GM21367 (cell line): ENCODE results near the gene SLAMF7.
A peak's percentile ranks its signal among the peaks of the same experiment; 100 is the strongest.
"Not testable (repeated sequence)": the region's sequence is repeated elsewhere in the genome, so short reads cannot be mapped to it uniquely, and the experiment has no call there.

Experiments
- ATAC-seq: cut with Tn5 transposase; IDR thresholded peaks from one replicate; pipeline ENCODE4 v1.9.1; 2021; ENCODE audit not compliant: unreplicated experiment

SLAMF7 gene, protein sequence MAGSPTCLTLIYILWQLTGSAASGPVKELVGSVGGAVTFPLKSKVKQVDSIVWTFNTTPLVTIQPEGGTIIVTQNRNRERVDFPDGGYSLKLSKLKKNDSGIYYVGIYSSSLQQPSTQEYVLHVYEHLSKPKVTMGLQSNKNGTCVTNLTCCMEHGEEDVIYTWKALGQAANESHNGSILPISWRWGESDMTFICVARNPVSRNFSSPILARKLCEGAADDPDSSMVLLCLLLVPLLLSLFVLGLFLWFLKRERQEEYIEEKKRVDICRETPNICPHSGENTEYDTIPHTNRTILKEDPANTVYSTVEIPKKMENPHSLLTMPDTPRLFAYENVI

DNA sequence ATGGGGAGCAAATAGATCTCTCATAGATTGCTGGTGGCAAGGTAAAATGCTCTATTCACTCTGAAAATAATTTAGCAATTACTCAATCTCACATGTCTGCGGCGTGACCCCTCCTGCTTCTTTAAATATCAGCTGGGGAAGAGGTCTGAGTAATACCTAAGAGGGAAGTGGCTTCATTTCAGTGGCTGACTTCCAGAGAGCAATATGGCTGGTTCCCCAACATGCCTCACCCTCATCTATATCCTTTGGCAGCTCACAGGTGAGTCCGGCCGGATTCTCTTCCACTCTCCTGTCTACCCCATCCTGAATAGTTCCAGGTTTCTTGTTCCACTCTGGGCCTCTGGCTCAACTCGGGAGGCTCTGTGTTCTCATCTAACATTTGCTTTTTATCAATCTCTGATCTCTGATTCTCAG, at the start of gene SLAMF7:
Gene SLAMF7 (plus strand): TSS at position 150 of the 414 bp plus-strand sequence. CDS start 55 bp downstream, at position 205.
- no peak for ATAC-seq

DNA sequence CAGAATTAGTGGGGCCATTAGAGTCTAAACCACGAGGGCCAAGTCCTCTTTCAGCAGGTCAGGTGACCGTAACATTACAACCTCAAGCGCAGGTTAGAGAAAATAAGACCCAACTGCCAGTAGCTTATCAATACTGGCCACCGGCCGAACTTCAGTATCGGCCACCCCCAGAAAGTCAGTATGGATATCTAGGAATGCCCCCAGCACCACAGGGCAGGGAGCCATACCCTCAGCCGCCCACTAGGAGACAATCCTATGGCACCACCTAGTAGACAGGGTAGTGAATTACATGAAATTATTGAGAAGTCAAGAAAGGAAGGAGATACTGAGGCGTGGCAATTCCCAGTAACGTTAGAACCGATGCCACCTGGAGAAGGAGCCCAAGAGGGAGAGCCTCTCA, 46.7 kb upstream of the SLAMF7 start:
- ATAC-seq, result not testable (repeated sequence)

DNA sequence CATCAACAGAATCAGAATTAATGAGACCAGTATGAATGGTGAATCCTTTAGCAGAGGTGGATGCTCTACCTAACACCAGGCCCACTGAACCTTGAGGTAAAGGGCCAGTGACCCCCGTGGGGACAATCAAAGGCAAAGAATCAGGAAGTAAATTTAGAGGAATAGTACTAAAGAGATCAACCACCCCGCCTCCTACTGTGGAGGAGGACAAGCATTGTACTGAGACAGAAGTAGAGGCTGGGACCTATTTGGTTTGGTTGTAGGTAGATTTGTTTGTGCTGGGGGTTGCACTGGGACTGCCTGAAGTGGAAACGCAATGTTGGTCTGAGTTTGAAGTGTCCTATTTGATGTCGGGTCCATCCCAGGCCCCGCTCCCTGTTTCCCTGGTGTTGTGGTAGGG, 36.9 kb upstream of the SLAMF7 start:
- no peak for ATAC-seq

DNA sequence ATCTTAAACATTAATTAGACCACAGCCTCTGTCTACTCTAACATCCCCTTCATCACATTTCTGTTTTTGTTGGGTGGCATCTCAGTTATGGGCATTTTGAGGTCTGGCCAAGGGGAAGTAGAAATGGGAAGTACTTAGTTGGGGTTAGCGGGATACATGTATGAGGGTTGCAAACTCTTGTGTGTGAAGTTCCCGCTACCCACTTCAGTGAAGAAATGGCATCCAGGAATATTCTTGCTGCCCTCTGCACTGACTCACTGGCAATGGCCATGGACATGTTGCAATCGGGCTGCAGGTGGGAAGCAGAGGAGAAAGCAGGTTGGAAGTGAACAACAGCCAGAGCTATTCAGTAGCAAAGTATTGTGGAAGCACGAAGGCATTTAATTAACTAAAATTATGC, 34.8 kb upstream of the SLAMF7 start:
- no peak for ATAC-seq

DNA sequence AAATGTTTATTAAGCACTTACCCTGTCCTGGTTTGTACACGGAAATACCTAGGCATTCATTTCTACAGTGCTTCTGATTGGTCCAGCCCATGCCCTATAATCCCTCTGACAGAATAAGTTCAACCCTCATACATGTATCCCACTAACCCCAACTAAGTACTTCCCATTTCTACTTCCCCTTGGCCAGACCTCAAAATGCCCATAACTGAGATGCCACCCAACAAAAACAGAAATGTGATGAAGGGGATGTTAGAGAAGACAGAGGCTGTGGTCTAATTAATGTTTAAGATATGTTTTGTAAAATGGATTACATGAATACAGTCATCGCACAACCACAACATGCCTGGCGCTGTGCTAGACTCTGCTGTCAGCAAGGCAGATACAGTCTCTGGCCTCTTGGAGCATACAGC, 33.8 kb upstream of the SLAMF7 start:
- ATAC-seq, result not testable (repeated sequence)

DNA sequence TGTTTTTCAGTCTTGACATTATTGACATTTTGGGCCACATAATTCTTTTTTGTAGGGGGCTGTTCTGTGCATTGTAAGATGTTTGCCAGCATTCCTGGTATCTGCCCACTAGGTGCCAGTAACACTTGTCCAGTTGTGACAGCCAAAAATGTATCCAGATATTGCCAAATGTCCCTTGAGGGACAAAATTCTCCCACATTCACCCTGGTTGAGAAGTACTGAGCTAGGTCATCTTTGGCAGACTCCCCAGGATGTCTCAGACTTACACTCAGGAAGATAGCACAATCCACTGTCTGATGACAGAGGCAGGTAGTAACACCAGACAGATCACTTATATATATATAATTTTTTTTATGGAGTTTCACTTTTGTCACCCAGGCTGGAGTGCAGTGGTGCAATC, 33.3 kb upstream of the SLAMF7 start:
- ATAC-seq, result no peak

DNA sequence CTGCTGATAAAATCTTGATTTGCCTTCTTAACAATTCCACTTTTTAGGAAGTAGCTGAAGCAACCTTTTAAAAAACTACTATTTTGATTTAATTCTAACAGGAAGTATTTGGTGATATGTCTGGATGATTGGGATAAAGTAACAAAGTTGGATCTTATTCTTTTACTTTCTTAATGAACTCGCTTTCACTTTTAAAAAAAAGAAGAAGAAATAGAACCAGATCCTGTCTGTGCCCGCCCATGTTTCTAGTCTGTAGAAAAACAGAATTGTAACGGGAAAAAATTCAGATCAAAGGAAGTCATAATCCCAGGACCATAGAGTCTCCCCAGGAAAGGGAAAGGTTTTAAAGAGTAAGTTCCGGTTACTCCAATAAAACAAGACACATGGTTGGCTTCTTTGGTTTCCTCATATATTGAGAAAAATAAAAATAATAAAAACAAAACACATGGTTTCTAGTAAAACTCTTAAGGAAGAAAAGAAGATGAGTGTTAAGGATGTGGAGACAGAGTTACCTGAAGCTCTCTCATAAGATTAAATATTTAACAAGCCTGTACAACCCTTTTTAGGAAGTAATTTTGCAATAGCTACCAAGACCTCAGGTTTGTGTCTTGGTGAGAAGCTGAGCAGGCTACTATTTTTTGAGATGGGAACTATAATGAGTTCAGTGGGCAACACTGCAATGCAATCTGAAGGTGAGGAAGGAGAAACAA, 32.4 kb upstream of the SLAMF7 start:
- no peak for ATAC-seq

DNA sequence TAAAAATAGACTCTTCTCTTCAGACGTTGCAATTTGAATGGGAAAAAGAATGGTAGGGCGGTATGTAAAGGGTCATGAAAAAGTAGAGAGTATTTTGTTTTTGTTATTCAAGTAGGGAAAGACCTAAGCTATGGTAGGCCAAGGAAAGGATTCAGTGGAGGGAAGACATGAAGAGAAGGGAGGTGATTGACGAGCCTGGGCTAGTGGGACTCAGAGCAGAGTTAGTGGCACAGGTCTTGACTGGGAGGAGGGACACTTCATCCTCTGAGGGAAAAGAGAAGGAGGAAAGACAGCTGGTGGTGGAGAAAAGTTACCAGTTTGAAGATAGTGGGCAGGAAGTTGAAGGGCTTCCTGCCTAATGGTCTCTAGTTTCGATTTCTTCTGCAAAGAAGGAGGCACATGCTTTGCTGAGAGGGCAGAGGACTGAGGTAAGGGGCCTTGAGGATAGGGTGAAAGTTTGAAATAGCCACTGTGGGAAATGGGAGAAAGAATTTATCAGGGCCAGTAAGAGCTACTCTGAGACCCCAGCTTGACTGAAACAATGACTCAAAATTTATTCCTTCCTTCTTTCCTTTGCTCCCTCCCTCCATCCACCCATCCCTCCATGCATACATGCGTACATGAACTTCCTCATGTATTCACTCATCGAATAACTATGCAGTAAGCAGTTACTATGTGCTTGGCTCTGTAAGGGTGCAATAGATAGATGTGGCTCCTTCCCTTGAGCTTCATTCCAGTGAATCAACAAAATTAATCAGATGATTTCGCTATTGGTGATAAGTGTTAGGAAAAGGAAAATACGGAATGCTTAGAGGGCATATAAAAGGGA, 31.6 kb upstream of the SLAMF7 start:
- ATAC-seq, result no peak

DNA sequence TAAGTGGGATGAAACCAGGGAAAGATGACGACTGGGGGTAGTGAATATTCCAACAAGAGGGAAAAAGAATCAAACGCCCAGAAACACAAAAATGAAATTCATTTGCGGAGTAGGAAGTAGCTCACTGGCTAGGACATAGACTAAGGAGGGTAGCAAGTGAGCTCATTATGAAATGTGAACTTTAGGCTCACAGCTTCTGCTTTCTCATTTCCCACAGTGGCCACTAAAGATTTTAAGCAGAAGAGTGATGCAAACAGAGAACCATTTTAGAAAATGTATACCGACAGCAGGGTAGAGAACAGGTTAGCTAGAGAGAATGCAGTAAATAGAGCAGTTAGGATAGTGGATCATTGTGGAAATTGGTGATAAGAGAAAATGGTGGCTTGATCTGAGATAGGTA, 30.9 kb upstream of the SLAMF7 start:
- ATAC-seq, result no peak

DNA sequence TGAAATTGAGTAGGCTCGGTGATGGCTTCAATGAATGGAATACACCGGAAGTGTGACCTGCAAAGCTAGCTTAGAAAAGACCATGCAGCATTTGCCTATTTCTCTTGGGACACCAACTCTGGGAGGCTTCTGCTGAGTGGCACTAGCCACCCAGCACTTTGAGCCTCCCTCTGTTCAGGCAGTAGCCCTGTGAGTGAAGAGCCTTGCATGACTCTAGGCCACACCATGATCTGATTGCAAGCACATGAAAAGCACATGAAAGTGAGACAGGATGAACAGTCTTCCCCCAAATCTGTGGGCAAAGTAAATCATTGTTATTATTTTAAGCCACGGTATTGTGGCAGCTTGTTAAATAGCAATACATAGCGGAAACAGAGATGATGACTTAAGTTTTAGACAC, 30.2 kb upstream of the SLAMF7 start:
- peak; percentile 30 for ATAC-seq

DNA sequence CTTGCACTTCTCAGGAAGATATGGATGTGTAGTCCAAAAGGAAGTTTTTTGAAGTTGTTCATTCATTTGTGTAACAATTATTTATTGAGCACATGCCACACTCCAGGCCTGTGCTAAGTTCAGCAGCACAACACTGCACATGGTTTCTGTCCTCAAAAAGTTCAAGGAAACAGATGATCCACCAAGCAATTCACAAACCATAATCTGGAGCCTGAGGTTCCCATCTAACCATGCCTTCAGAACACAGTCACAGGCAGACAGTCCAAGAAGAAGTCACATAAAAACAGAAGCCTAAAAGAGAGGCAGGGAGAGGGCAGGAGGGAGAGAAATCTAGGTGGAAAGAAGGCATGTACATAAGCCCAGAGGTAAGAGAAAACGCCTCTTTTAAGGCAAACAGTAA, 29.3 kb upstream of the SLAMF7 start:
- no peak for ATAC-seq

DNA sequence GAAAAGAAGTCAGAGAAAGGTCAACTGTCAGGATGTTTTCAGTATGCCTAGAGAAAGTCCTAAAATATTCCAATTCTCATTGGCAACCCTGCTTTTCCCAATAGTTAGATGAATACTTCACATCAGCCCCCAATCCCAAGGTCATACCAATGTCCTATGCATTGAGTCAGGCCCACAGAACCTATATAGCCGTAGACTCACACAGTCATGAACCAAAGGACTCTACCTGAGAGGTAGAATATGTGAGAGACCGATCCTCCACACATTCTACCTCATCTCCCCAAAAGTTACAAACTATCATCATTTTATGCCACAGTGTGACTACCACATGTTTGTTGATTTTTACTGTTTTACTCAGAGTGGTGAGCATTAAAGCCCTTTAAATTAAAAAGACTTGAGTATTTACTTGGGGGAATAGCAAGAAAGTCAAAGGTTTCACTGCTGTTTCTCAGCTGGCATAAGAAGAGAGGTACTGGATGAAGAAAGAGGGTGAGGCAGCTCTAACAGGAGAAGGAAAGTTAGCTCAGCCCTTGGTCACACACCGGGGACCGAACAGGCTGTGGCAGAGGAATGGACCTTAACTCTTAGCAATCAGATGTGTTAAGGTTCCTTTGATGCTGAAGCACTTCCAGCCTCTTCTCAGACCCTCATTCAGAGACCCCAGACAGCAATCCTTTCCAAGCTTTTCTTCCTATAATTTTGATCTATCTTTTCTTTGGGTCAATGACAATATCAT, 28.4 kb upstream of the SLAMF7 start:
- no peak for ATAC-seq

DNA sequence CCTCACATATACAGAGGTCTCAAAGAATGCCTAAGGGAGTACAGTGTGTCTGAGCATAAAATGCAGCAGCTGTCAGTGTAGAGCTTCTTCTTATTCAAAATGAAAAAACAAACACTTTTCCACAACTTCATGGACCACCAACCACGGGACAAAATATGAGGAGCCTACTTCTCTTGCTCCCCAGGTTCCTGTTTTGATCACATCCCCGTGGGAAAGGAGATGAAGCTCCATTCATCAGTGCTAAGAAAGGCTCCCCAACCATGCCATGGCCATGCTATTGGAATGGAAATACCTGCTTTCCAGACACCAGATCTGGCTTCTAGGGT, 27.8 kb upstream of the SLAMF7 start:
- no peak for ATAC-seq

DNA sequence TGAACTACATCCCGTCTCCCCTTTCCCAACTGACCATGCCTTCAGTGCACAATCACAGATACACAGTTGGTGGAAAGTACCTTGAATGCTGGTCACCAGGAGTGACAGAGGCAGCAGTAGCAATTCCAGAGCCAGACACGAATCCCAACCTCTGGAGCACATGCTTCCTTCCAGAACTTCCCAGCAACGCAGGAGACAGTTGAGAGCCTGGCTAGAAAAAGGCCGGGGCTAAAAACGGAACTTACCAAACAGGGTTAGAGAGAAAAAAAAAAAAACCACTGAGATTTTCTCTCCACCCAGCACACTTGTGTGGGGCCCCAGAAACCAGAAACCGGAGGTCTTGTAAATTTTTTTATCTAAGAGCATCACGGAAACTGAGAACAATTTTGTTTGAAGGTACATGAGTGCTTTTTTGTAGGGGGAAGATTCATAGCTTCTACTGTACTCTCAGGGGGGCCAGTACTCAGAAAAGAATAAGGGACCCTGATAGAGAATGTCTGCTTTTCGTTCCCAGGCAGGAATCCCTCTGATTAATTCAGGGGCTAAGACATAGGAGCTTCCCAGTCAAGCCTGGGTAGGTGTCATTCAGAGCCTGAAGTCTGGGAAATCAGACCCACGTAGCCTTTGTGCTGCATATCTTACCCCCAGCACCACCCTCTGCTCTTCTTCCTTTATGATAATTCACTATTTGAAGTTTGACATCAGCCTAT, 27.3 kb upstream of the SLAMF7 start, which contains the start of gene CD48:
Gene CD48 (minus strand): TSS at position 221 of the 710 bp plus-strand sequence. CDS start 59 bp downstream, at position 162.
- ATAC-seq, result no peak

DNA sequence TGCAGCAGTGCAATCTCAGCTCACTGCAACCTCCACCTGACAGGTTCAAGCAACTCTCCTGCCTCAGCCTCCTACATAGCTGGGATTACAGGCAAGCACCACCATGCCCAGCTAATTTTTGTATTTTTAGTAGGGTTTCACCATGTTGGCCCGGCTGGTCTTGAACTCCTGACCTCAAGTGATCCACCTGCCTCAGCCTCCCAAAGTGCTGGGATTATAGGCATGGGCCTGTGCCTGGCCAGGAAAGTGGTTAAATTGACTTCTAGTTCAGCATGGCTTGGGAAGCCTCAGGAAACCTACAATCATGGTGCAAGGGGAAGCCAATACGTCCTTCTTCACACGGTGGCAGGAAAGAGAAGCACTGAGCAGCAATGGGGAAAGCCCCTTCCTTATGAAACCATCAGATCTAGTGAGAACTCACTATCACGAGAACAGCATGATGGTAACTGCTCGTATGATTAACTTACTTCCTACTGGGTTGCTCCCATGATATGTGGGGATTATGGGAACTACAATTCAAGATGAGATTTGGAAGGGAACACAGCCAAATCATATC, 26.4 kb upstream of the SLAMF7 start:
- peak; percentile 35 for ATAC-seq

DNA sequence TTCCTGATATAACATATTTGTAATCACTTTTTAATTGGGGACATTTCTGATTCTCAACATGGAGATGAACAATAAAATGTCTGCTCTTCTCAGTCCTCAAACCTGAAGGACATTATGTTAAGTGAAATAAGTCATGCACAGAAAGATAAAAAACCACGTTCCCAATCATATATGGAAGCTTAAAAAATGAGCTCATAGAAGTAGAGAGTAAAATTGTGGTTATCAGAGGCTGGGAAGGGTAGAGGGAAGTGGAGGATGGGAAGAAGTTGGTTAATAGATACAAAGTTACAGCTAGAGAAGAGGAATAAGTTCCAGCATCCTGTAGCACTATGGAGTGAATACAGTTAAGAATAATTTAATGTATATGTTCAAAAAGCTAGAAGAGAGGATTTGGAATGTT, 25.9 kb upstream of the SLAMF7 start:
- no peak for ATAC-seq

DNA sequence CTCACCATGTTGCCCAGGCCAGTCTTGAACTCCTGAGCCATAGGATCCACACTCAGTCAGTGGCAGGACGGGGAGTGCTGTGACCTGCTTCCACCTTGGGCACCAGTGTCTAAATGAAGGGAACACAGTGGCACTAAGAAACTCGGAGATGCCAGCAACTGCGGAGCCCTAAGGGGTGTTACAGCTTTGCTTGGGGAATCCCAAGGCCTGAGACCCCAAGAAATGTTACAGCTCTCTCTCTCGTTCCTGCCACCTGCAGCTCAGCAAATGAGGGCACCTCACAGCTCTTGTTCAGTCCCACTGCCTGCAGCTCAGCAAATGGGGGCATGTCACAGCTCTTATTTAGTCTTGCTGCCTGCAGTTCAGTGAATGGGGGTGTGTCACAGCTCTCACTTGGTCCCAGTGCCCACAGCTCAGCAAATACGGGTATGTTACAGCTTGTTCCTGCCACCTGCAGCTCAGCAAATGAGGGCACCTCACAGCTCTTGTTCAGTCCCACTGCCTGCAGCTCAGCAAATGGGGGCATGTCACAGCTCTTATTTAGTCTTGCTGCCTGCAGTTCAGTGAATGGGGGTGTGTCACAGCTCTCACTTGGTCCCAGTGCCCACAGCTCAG, 24.9 kb upstream of the SLAMF7 start:
- ATAC-seq, result not testable (repeated sequence)

DNA sequence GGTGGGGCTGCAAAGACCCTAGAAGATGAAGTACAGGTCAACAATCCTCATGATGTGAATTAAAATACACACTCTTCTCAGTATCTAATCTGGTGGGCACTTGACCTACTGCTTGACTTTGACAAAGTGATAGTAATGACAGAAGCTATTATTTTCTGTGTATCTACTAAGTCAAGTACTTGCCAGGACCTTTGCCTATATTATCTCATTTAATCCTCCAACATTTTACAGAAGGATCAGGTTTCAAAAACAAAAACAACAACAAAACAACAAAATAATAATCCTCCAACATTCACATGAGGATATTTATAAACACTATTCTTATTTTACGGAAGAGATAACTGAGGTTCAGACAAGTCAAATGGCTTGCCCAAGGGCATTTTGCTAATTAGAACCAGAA, 23.0 kb upstream of the SLAMF7 start:
- no peak for ATAC-seq

DNA sequence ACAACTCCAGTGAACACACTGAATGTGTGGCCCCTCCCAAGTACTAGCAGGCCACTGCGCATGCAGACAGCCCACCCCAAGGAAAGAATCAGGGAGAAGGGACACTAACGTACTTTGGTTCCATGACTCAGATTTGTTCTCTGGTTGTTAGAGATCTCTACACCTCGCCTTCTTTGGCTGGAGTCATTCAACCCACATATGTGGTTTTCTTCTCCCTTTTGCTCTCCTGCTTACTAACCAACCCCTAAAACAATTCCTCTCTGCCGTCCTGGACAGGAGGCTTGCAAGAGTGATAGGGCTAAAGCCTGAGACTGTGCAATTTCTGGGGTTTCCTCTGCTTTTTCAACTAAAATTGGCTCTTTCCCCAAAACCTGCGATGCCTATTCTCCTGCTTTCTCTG, 21.7 kb upstream of the SLAMF7 start:
- no peak for ATAC-seq

DNA sequence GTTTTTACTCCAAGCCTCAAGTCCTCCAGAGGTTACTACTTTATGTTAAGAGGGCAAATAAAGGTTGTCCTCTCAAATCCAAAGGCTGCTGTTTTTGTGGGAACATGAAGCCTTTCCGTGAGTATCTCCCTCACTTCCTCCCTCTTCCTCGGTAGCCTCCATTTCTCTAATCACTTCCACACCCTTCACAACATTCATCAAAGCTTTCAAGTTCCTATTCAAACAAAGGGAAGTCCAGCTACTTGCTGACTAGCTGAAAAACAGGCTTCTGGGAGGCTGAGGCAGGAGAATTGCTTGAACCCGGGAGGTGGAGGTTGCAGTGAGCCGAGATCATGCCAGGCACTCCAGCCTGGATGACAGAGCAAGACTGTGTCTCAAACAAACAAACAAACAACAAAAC, 20.8 kb upstream of the SLAMF7 start:
- ATAC-seq, result no peak
